HG03558 (cell line): ENCODE results near the gene NCEH1.
"Not testable (repeated sequence)": the region's sequence is repeated elsewhere in the genome, so short reads cannot be mapped to it uniquely, and the experiment has no call there.

Source experiments
- ATAC-seq: cut with Tn5 transposase; IDR thresholded peaks from one replicate; pipeline ENCODE4 v1.9.1; 2021; ENCODE audit warnings: moderate number of reproducible peaks; ENCODE audit not compliant: unreplicated experiment; ENCODE audit errors: extremely low read depth

The NCEH1 gene

GRCh38 chr3:172710664-172711453 lies at the start of gene NCEH1:
Gene NCEH1 (minus strand): TSS chr3:172711067. CDS start chr3:172710984, 83 bp downstream.
- peak; percentile 100 for ATAC-seq

GRCh38 chr3:172760416-172760815 lies 49.5 kb upstream of the NCEH1 start:
- ATAC-seq = not testable (repeated sequence)

GRCh38 chr3:172753125-172753524 lies 42.3 kb upstream of the NCEH1 start:
- no peak for ATAC-seq

GRCh38 chr3:172752651-172753050 lies 41.8 kb upstream of the NCEH1 start:
- no peak for ATAC-seq

- ATAC-seq = no peak
Measured at GRCh38 chr3:172751175-172751704, 40.4 kb upstream of the NCEH1 start.

GRCh38 chr3:172750368-172751174 lies 39.7 kb upstream of the NCEH1 start, which contains the start of gene ECT2:
Gene ECT2 (plus strand): TSS chr3:172750726. CDS start chr3:172754531, 3,805 bp downstream.
- peak; percentile 99 for ATAC-seq

GRCh38 chr3:172750069-172750367 lies 39.2 kb upstream of the NCEH1 start:
- no peak for ATAC-seq

- ATAC-seq = no peak
Measured at GRCh38 chr3:172749230-172749965, 38.5 kb upstream of the NCEH1 start.

GRCh38 chr3:172746475-172746874 lies 35.6 kb upstream of the NCEH1 start:
- no peak for ATAC-seq

GRCh38 chr3:172739462-172739861 lies 28.6 kb upstream of the NCEH1 start:
- no peak for ATAC-seq

GRCh38 chr3:172735014-172735413 lies 24.1 kb upstream of the NCEH1 start:
- no peak for ATAC-seq

GRCh38 chr3:172726380-172726779 lies 15.5 kb upstream of the NCEH1 start:
- ATAC-seq = no peak

GRCh38 chr3:172722536-172723040 lies 11.7 kb upstream of the NCEH1 start:
- not testable (repeated sequence) for ATAC-seq

GRCh38 chr3:172717493-172718088 lies 6.7 kb upstream of the NCEH1 start:
- ATAC-seq = no peak

- no peak for ATAC-seq
Measured at GRCh38 chr3:172716476-172716875, 5.6 kb upstream of the NCEH1 start.

- no peak for ATAC-seq
Measured at GRCh38 chr3:172713316-172713715, 2.4 kb upstream of the NCEH1 start.

GRCh38 chr3:172711454-172711795 lies 558 bp upstream of the NCEH1 start:
- peak; percentile 0 for ATAC-seq

- no peak for ATAC-seq
Measured at GRCh38 chr3:172709774-172710663, 848 bp downstream of the NCEH1 start.
